Kidney capillary endothelial cell (primary cell): ENCODE data around the gene PDE4B.

Source experiments
- DNase-seq: peaks from one replicate; pipeline ENCODE4 v3.0.0-alpha.2; 2018; ENCODE audit warnings: low spot score

PDE4B gene

GRCh38 chr1:66262208-66262963 lies 469.7 kb downstream of the PDE4B start:
- peak; percentile 56 for DNase-seq

- DNase-seq: no peak
Observed at GRCh38 chr1:66265268-66265667, 472.6 kb downstream of the PDE4B start.

DNA sequence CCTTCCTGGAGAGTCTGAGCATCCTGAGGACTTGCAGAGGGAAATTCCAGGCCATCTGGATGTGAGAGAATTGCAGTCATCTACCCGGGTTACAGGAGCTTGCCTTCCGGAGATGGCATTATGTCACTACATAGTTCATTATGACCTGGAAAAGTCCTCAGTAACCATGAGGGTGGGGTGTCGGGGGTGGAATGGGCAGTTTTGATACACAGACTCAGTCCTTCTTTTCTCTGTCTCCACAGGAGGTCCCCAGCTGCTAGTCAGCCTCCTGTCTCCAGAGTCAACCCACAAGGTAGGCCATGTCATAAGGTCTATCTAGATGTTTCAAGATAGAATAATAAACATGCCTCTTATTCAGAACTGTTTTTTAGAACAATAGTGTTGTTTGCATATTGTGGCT lies 473.1 kb downstream of the PDE4B start:
- DNase-seq: peak; percentile 86

- no peak for DNase-seq
Observed at GRCh38 chr1:66266350-66266749, 473.7 kb downstream of the PDE4B start.

GRCh38 chr1:66266756-66267155 lies 474.1 kb downstream of the PDE4B start:
- DNase-seq: peak; percentile 46

- no peak for DNase-seq
Observed at GRCh38 chr1:66267201-66267940, 474.7 kb downstream of the PDE4B start.

GRCh38 chr1:66269222-66269621 lies 476.5 kb downstream of the PDE4B start:
- no peak for DNase-seq

- no peak for DNase-seq
Observed at GRCh38 chr1:66270119-66270812, 477.6 kb downstream of the PDE4B start.

GRCh38 chr1:66271216-66271903 lies 478.7 kb downstream of the PDE4B start:
- DNase-seq: peak; percentile 90

- DNase-seq: no peak
Observed at GRCh38 chr1:66271904-66272254, 479.2 kb downstream of the PDE4B start.

DNA sequence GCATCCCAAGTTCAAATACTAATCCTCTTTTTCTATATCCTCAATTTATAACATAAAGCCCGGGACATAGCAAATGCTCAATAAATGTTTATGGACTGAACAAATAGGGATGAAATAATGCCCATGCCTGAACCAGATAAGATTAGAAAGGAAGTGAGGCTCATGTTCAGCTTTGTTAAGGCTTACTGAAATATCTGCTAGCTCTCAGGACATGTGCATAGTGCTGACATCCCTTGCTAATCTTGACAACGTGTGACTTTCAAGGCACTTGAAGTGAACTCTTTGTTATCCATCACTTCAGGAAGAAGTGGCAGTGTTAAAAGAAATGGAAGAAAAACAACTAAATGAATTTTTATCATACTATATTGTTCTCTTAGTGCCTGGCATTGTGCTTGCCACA lies 481.0 kb downstream of the PDE4B start:
- no peak for DNase-seq

DNA sequence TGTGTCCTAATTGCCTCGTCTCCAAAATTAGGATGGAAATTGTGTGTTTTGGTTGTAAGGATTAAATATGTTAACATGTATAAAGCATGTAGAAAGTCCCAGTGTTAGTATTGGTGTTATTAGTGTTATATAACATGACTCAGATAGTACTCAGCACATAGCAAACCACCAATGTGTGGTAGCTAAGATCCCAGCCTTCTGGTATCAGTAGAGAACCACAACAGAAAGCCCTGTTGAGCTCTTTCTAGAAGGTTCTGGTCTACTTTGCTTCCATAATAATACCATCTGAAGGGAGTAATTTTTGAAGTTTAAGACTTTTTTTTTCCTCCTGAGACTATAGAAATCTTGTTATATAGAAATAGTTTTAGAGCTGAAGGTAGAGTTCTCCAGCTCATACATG lies 481.9 kb downstream of the PDE4B start:
- DNase-seq: no peak

- no peak for DNase-seq
Observed at GRCh38 chr1:66275083-66275482, 482.4 kb downstream of the PDE4B start.

- DNase-seq: no peak
Observed at GRCh38 chr1:66275601-66276023, 482.9 kb downstream of the PDE4B start.

DNA sequence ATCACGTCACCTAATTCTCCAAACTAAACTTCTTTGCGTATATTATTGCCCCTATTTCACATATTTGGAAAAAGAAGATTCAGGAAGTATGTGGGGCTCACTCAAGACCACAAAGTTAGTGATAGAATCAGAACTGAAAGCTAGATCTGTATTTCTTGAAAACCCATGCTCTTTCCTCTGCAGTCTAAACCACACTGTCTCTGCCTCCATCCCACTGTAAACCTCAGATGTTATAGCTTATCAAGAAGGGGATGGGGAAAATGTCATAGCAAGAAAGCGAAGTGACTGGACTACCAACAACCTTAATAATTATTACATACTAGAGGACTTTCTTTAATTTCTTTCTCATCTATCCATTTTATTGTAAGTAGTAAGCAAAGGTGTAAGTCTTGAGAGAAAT lies 483.5 kb downstream of the PDE4B start:
- DNase-seq: no peak

- DNase-seq: no peak
Observed at GRCh38 chr1:66278260-66279021, 485.7 kb downstream of the PDE4B start.

GRCh38 chr1:66281808-66282207 lies 489.1 kb downstream of the PDE4B start:
- DNase-seq: no peak

DNA sequence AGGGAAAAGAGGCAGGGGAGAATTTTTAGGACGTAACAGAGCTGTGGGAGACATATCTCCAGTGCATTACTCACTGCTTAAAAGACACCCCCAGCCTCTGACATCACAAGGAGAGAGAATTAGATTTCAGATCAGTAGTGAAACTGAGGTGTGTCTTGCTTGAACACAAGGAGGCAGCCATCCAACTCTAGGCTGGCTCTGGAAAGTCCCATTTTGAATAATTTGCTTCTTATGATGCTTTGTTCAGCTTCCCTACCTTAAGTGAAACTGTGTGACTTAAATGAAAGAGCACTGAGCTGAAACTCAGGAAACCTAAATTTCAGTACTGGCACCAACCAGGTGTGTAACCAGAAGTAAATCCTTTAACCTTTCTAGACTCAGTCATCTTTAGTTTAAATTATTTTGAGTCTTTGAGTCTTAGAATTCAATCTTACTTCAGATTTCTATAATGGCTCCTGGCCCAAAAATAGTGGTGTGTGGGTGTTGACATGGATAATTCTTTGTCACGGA lies 489.7 kb downstream of the PDE4B start:
- no peak for DNase-seq

- no peak for DNase-seq
Observed at GRCh38 chr1:66282891-66283621, 490.4 kb downstream of the PDE4B start.

DNA sequence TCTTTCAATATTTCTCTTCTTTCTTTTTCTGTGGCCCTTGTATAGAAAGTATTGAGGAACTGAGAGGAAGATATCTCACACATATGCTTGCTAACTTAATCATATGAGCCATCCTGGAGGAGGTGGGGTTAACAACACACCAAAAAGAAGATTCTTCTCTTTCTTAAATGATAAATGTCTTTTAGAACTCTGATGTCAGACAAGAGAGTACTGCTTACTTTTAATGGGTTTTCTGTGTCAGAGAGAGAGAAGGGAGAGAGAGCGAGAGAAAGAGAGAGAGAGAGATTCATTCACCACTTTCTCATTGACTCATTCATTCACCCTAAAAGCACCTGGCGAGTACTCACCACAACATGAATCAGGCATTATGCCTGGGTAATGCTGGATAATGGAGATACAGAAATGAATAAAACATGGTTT lies 490.9 kb downstream of the PDE4B start:
- DNase-seq: no peak

GRCh38 chr1:66284746-66285145 lies 492.1 kb downstream of the PDE4B start:
- DNase-seq: no peak
